OCI-LY1 (cell line): ENCODE measurements around the gene TNFSF15.

Experiments
- H2AFZ ChIP-seq: fragments of 200-600 bp; sonication (generic), shearing (Covaris generic); 2 replicates; pipeline ENCODE4 v1.6.0; 2014; ENCODE audit warnings: antibody characterized with exemption, mild to moderate bottlenecking, low read length
- H3F3A ChIP-seq: fragments of 200-600 bp; sonication (generic), shearing (Covaris generic); 2 replicates; pipeline ENCODE4 v1.6.0; 2014; ENCODE audit warnings: mild to moderate bottlenecking, antibody characterized with exemption, low read length, moderate library complexity; ENCODE audit not compliant: insufficient read depth
- H3K27ac ChIP-seq: fragments of 200-600 bp; sonication (generic); 2 replicates; pipeline ENCODE4 v1.5.1; 2014; ENCODE audit warnings: low read length, mixed run types, mild to moderate bottlenecking, low read depth; ENCODE audit not compliant: poor library complexity, severe bottlenecking
- H3K27me3 ChIP-seq: fragments of 200-600 bp; sonication (generic); 2 replicates; pipeline ENCODE4 v1.6.0; 2014; ENCODE audit warnings: antibody characterized with exemption, mild to moderate bottlenecking, low read length, moderate library complexity; ENCODE audit not compliant: insufficient read depth
- H3K36me3 ChIP-seq: fragments of 200-600 bp; sonication (generic); 2 replicates; pipeline ENCODE4 v1.6.1; 2014; ENCODE audit warnings: mild to moderate bottlenecking, antibody characterized with exemption, low read length, moderate library complexity, mixed read lengths; ENCODE audit not compliant: insufficient read depth
- H3K4me1 ChIP-seq: fragments of 200-600 bp; sonication (generic); 2 replicates; pipeline ENCODE4 v1.5.1; 2014; ENCODE audit warnings: mild to moderate bottlenecking, low read length, moderate library complexity; ENCODE audit not compliant: insufficient read depth, severe bottlenecking
- H3K4me2 ChIP-seq: fragments of 200-600 bp; sonication (generic), shearing (Covaris generic); 2 replicates; pipeline ENCODE4 v1.6.1; 2014; ENCODE audit warnings: low read length
- H3K4me3 ChIP-seq: fragments of 200-600 bp; sonication (generic); 2 replicates; pipeline ENCODE4 v1.5.1; 2014; ENCODE audit warnings: low read length, low read depth, mild to moderate bottlenecking, mixed read lengths; ENCODE audit not compliant: poor library complexity, severe bottlenecking
- H3K79me2 ChIP-seq: fragments of 200-600 bp; shearing (Covaris generic); 2 replicates; pipeline ENCODE4 v1.6.1; 2016; ENCODE audit warnings: mixed run types, low read length, mixed read lengths; ENCODE audit not compliant: insufficient read depth
- H3K9ac ChIP-seq: fragments of 200-600 bp; sonication (generic), shearing (Covaris generic); 2 replicates; pipeline ENCODE4 v1.6.1; 2014; ENCODE audit warnings: mild to moderate bottlenecking, low read length, mixed read lengths
- H3K9me2 ChIP-seq: fragments of 200-600 bp; sonication (generic), shearing (Covaris generic); 2 replicates; pipeline ENCODE4 v1.6.1; 2014; ENCODE audit warnings: low read depth, mild to moderate bottlenecking, low read length, mixed read lengths
- H3K9me3 ChIP-seq: fragments of 200-600 bp; shearing (Covaris generic); 2 replicates; pipeline ENCODE4 v1.6.1; 2014; ENCODE audit warnings: low read length, mixed read lengths
- H4K20me1 ChIP-seq: fragments of 200-600 bp; sonication (generic), shearing (Covaris generic); 2 replicates; pipeline ENCODE4 v1.6.0; 2016; ENCODE audit warnings: mild to moderate bottlenecking, low read length; ENCODE audit not compliant: insufficient read depth
- EZH2 ChIP-seq: fragments of 200-600 bp; sonication (generic), shearing (Covaris generic); IDR thresholded peaks from 2 replicates; pipeline ENCODE4 v1.8.0; 2017; ENCODE audit warnings: borderline replicate concordance, mixed run types, mild to moderate bottlenecking, antibody characterized with exemption, low read length, moderate library complexity, mixed read lengths
- TF ChIP-seq, protein P1 (sequence below): fragments of 200-600 bp; sonication (generic), shearing (Covaris generic); IDR thresholded peaks from 2 replicates; pipeline ENCODE4 v1.5.1; 2017; ENCODE audit warnings: mild to moderate bottlenecking, antibody characterized with exemption, low read length, moderate library complexity, mixed read lengths

TNFSF15 gene

DNA sequence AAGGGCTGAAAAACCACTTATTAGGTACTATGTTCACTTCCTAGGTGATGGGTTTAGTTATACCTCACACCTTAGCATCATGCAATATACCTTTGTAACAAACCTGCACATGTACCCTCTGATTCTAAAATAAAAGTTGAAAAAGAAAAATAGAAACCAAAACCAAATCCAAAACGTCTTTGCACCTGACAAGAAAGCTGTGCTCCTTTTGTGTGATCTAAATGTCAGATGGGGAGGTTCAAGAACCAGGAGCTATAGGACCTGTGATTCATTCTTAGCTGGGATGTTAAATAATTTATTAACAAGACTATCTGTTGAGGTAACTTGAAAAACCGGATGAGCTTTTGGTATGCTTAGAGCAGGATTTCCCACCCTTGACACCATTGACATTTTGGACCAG is 16.9 kb upstream of the TNFSF15 start:
- H3K9ac ChIP-seq, result no peak overlapping the region
- H2AFZ ChIP-seq, result no peak overlapping the region
- H4K20me1 ChIP-seq, result no peaks in the 10 kb centered on the region
- TF ChIP-seq, protein P1, sequence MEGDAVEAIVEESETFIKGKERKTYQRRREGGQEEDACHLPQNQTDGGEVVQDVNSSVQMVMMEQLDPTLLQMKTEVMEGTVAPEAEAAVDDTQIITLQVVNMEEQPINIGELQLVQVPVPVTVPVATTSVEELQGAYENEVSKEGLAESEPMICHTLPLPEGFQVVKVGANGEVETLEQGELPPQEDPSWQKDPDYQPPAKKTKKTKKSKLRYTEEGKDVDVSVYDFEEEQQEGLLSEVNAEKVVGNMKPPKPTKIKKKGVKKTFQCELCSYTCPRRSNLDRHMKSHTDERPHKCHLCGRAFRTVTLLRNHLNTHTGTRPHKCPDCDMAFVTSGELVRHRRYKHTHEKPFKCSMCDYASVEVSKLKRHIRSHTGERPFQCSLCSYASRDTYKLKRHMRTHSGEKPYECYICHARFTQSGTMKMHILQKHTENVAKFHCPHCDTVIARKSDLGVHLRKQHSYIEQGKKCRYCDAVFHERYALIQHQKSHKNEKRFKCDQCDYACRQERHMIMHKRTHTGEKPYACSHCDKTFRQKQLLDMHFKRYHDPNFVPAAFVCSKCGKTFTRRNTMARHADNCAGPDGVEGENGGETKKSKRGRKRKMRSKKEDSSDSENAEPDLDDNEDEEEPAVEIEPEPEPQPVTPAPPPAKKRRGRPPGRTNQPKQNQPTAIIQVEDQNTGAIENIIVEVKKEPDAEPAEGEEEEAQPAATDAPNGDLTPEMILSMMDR, result no peak
- TF ChIP-seq EZH2, result no peak
- no peak overlapping the region for H3K4me2 ChIP-seq
- H3K9me3 ChIP-seq, result no peaks in the 10 kb centered on the region
- H3K27me3 ChIP-seq, result no peaks in the 10 kb centered on the region
- no peaks in the 10 kb centered on the region for H3K79me2 ChIP-seq
- no peaks in the 10 kb centered on the region for H3K36me3 ChIP-seq
- no peak overlapping the region for H3K4me3 ChIP-seq
- no peaks in the 10 kb centered on the region for H3K4me1 ChIP-seq
- H3F3A ChIP-seq, result no peaks in the 10 kb centered on the region
- H3K9me2 ChIP-seq, result no peaks in the 10 kb centered on the region
- H3K27ac ChIP-seq, result no peak overlapping the region

GRCh38 chr9:114820776-114821501 is 15.1 kb upstream of the TNFSF15 start:
- H3K9me3 ChIP-seq, result no peaks in the 10 kb centered on the region
- H3K27ac ChIP-seq, result no peak overlapping the region
- no peaks in the 10 kb centered on the region for H3K79me2 ChIP-seq
- H3K4me3 ChIP-seq, result no peak overlapping the region
- H3K36me3 ChIP-seq, result no peaks in the 10 kb centered on the region
- TF ChIP-seq, protein P1, result no peak
- TF ChIP-seq EZH2, result no peak
- H4K20me1 ChIP-seq, result no peaks in the 10 kb centered on the region
- H3K27me3 ChIP-seq, result no peaks in the 10 kb centered on the region
- H3K9ac ChIP-seq, result no peak overlapping the region
- no peaks in the 10 kb centered on the region for H3K4me1 ChIP-seq
- no peaks in the 10 kb centered on the region for H3K9me2 ChIP-seq
- no peaks in the 10 kb centered on the region for H3F3A ChIP-seq
- H3K4me2 ChIP-seq, result no peak overlapping the region
- H2AFZ ChIP-seq, result no peak overlapping the region

DNA sequence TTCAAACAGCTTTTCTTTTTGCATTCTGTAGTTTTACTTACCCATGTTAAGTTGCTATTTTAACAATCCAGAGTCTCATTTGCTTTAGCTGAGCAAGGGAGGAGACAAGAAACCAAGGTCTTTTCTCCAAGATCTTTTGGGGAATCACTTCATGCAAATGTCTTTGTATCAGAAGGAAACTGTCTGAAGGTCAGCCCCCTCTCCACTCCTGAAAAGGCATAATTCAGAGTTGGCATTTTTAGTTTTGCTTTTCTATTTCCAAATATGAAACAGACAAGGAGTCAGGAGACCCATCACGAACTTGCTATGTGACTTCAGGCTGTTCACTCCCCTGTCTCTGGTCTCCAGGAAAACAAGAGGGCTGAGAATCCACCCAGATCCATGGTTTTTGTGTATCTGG is 12.3 kb upstream of the TNFSF15 start:
- Histone ChIP-seq H3K27ac (no peak overlapping the region), H3K4me1 (no peaks in the 10 kb centered on the region), H3K4me3 (no peak overlapping the region), H4K20me1 (no peaks in the 10 kb centered on the region), H3F3A (no peaks in the 10 kb centered on the region), H3K27me3 (no peaks in the 10 kb centered on the region; the same call in 1 of the 2 replicates), H3K9ac (no peak overlapping the region), H3K4me2 (no peak overlapping the region), H3K9me3 (no peaks in the 10 kb centered on the region), H3K79me2 (no peaks in the 10 kb centered on the region), H3K36me3 (no peaks in the 10 kb centered on the region), H3K9me2 (no peaks in the 10 kb centered on the region), H2AFZ (no peak overlapping the region)
- TF ChIP-seq, protein P1, result no peak
- no peak for TF ChIP-seq EZH2
